CD4-positive, alpha-beta T cell treated with Interleukin-15 for 4 hours (primary cell): Measurements from ENCODE around the gene GDF11.

Source experiments
- DNase-seq: peaks from one replicate; pipeline ENCODE4 v3.0.0-alpha.2; 2020; ENCODE audit warnings: low spot score

Gene GDF11

DNA sequence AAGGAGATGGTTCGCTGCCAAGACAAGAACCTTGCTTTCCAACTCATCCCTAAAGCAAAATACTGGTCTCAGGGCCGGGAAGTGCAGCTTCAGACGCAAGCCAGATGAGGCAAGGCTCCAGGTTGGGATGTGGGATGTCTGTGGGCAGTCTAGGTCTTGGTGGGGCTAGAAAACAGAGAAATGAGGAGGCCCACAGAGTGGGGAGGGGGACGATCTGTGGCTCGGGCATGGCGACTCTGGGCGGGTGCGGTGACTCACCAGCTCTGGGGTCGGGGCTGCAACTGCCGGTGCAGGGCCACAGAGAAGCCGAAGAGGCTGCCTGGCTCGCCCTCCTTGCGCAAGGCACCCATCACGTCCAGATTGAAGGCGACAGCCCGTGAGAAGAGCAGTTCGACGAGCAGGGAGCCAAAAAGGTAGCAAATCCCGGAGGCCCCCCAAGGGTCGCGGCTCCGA is 35.7 kb upstream of the GDF11 start:
- DNase-seq = no peak

DNA sequence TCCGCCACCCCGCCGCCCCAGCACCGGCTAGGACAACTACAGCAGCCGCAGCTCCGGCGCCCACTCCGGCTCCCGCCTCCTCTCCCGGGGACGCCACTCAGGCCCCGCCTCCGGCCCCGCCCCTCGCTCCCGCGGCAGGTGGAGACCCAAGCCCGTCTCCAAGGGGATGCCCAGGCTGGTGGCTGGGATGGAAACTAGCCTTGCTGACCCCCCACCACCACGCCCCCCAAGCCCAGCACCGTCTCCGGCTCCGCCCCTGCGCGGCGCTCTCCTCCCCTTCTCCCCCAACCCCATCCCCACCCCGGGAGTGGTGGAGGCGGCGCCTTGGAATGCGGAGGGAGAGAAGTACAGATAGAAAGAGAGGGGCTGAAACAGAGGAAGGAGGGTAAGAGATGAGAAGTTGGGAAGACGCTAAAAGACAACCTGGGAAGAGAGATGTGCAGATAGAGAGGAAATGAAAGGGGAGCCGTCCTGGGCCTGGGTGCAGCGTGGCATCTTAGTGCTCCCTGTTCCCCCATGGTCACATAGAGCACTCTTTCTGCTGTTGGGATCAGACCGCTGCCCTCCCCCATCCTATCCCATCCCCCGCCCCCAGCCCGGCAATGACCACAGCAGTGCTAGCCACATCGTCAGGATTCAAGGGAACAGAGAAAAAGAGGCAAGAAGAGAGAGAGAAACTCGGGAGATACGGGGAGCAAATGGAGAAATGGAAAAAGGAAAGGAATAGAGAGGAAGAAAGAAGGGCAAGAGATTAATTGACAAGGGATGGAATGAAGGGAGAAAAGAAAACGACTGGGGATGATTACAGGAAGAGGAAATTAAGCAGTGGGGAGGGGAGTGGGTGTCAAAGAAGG is 34.9 kb upstream of the GDF11 start, which contains the start of gene ITGA7:
Gene ITGA7, minus strand, starts transcription at position 64 of the 854 bp plus-strand sequence. CDS start 222 bp downstream, outside the sequence.
- DNase-seq = peak; percentile 41

DNA sequence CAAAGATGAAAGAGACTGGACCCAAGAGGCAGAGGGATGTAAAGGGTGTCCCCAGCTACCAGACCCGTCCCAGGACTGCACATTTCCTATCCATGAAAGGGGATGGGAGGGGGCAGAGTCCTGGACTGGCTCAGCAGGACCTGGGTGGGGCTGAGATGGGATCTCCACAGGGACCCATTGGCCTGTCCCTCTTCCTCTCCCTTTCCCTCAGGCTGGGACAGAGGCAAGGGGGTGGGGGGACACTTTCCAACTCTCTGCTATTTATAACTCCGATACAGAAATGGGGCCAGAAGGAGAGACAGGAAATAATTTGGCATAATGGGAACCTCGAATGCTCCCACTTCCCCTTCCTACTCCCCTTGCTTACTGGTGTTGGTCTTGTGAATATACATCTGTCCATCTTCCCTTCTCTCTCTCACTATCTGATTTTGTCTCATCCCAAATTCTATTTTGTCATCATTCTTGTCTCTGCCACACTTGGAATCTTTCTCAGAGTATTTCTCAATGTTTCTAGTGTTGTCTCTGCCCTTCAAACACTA is 34.2 kb upstream of the GDF11 start:
- no peak for DNase-seq

DNA sequence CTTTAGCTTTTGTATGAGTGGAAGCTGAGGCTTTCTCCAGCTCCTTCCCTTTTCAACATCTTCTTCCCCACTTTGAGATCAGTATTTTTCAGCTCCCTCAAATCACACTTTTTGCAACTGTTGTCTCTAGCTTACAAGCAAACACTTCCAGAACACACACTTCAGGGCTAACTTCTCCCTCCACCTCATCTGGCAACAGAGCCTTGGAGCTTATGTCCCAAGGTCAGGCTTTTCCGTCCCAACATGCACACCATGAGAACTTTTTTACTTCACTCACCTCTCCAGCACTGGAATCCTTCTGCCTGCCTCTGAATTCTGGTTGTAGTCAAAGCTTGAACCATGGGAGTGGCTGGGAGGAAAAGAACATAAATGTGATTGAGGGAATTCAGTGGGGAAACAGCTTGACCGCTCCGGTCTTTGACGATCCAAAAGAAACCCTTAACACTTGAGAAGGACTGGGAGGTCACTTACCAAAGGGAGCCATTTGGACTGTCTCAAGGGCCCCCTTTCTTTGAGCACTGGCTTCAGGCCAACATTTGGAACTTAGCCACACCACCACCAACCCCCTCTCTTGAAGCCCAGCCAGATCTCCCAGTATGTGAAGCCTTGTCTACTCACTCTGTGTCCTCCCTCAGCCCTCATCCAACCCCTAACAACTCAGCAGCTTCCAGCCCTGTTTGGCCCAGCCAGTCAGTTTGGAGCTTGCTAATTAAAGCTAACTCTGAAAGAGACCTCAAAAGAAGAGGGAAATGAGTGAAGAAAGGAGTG is 31.0 kb upstream of the GDF11 start:
- no peak for DNase-seq

DNA sequence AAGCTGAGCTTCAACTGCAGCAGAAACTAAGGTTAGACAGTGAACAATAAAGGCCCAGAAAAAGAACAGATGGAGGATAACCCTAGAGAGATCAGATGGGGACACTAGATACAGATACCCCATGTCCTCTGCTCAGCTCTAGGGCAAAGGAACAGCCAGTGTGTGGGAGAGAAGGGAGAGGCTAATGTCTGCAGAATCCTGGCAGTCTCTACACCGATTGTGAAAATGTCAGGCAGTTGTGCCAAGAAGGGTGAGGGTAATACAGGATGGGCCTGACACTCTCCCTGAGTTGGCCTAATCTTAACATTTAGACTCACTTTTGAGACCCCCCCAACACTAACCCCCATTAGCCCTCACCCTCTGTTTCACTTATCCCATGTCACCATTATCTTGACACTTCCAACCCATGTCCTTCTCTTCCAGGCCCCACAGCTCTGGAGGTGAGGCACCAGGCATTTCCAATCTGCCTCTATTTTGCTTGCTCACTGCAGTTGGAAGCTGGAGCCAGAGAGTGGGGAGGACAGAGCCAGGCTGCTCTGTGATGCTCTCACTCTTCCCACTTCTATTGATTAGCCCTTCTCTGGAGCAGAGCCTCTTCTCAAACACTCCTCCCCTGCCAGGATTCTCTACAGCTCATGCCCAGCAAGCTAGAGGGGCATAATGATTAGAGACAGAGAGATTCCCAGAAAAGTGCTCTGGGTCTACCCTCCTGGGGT is 30.1 kb upstream of the GDF11 start:
- no peak for DNase-seq

DNA sequence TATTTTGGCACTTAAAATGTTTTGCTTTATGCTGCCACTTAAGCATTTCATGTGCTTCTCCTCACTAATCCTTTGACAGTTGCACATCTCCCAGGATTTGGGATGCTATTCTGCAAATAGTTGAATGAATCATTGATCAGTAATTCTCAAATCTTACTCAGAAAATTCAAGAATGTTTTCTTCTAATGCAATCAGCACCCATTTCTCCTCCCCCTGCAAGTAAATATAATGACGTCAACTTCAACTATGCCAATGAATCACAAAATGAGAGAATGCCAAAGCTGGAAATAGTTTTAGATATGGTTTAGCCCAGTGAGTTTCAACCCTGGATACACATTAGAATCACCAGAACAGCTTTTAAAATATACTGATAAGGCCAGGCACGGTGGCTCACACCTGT is 29.2 kb upstream of the GDF11 start:
- DNase-seq = no peak

DNA sequence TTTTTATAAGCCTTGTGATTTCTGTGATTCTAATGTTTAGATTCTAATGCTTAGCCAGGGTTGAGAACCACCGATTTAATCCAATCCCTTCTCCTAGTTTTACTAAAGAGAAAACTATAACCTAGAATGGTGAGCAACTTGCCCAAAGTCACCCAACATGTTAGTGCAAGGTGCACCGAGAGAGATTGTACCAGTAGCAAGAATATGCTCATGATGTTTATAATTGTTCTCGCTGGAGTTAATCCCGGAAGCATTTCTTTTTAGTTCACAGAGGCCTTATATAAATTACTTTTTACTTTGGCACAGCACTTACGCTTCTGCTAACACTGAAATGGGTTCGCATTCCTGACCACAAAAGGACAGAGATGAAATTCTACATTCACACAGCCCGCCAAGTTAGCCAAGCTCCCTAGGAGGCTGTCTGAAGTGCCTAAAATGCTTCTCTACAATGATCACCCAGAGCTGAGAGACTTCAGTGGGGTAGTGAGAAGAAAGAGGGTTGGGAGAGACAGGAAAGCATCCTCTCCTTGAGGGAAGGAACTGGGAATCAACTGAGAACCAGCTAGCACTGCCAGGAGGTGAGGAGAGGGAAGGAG is 27.7 kb upstream of the GDF11 start:
- no peak for DNase-seq

DNA sequence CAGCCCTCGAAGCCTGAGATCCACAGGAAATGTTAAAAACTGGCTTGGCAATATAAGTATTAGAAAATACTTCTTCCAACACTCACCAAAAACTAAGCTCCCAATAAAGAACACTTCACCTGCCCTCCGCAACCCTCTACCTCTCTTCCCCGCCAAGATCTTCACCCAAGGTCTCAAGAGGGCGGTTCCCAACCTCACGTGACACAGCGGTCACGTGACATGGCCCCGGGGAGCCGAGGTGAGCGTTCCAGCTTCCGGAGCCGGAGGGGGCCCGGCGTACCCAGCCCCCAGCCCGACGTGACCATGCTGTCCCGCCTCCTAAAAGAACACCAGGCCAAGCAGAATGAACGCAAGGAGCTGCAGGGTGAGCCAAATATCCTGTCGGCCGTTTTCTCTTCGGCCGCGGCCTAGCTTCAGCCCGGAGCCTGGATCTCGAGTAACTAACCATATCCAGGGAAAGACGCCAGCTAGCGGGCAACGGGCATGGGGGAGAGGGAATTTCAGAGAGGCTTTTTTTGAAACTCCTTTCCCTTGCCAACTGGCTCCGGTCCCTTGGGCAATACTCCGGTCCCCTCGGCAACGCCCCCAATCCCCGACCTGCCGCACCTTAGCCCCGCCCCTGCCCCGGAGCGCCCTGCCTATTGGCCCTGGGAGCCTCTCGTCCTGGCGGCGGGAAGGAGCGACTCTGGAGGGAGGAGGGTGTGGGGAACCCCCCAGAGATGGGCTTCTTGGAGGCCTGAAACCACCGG is 26.9 kb upstream of the GDF11 start, which contains the start of gene BLOC1S1:
Gene BLOC1S1, plus strand, starts transcription at position 214 of the 749 bp plus-strand sequence. Its CDS starts 6 bp downstream, at position 220.
- peak; percentile 89 for DNase-seq

DNA sequence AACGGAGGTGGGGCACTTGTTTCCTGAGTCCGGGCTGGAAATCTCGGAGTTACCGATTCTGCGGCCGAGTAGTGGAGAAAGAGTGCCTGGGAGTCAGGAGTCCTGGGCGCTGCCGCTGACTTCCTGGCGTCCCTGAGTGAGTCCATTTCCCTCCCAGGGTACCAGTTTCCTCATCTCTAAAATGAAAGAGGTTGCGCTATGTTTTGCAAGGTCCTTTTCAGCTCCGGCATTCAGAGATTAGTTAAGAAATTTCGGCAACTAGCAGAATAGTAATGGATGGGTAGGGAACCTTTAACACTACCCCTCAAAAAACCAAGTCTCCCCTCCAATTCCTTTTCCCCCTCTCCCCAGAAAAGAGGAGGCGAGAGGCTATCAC is 26.4 kb upstream of the GDF11 start:
- no peak for DNase-seq

DNA sequence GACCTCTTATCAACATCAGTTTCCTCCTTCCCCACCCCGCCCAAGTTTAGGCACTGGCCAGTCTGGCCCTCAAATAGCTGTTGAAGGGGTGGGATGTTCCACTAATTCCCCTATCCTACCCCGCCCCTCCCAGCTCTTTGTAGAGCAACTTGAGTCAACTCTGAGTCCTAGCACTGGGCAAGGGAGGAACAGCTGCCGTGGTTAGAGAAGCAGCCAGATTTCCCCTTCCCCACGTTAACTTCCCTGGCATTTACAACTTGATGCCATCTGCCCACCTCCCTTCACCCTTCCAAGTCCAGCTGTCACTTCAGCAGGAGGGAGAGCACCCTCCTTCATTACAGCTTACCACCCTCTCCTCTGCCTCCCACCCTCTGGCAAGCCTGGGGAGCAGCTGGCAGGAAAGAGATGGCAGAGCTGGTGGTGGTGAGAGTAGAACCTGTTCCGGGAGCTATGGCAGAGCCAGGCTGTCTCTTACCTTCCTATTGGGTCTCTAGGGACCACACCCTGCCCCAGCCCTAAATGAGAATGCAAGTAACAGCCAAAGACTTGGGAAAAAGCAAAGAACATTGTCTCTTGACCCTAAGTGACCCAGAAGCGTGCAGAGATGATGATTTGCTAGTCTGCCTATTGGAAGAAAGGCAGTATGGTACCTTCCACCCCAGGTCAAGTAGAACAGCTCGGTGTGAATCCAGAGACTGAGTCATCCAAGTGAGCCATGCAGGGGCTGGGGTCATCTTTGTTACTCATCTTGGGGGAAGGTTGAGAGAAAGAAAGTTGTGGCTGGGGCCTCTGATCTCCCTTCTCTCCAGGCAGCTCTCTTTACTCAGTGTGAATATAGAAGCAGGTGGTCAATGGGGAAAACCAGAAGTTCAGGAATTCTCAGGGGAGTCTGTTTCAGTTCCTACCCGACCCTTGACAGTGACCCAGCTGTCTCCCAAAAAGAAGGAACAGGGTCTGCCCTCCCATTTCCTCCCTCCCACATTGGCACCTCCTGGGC is 25.6 kb upstream of the GDF11 start:
- peak; percentile 27 for DNase-seq

DNA sequence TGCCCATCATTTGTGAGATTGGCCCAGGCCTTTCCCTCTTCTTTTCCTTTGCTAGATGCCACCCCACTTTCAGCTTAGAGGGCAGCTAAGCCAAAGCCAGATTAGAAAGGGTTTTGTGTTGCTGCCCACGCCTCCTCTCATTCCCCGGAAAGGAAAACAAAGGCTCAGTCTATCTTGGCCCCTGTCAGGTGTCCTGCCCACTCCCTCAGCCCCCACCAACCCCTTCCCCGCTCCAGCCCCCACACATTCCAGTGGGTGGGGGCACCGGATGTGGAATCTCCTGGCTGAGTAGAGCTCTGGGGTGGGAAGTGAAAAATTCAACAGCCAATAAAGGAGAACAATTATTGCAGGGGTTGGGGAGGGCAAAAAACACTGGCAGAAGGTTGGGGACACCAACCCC is 24.9 kb upstream of the GDF11 start:
- DNase-seq = no peak

DNA sequence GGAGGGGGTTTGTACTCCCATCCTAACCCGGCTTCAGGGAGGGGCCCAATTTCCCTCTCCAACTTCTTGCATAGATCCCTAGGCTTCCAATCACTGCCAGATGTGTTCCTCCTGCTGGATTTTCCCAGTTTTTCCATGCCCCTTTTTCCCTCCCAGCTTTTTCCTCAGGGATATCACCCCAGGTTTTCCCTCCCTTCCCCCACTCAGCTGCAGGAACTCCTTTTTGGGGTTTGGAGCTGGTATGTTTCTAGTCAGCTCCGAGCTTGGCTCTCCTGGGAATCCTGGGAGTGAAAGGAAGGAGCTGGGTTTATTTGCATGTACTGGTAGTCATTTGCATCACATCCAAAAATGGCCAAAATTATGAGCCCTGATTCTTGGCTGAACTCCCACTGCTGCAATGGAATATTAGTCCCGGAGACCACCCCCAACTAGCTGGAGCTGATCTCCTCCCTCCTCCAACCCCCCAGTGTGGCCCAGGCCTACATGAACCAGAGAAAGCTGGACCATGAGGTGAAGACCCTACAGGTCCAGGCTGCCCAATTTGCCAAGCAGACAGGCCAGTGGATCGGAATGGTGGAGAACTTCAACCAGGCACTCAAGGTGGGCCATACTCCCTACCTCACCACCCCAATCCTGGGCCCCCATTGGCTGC is 24.2 kb upstream of the GDF11 start:
- DNase-seq = no peak

DNA sequence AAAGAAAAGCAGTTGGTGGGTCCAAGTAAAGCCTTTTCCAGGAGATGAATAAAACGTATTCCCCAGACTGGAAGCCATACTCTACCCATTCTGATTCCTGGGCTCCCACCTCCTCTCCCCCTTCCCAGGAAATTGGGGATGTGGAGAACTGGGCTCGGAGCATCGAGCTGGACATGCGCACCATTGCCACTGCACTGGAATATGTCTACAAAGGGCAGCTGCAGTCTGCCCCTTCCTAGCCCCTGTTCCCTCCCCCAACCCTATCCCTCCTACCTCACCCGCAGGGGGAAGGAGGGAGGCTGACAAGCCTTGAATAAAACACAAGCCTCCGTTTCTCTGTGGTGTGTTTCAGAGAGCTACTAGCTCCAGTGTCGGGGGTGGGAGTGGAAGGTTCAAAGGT is 23.6 kb upstream of the GDF11 start:
- no peak for DNase-seq

DNA sequence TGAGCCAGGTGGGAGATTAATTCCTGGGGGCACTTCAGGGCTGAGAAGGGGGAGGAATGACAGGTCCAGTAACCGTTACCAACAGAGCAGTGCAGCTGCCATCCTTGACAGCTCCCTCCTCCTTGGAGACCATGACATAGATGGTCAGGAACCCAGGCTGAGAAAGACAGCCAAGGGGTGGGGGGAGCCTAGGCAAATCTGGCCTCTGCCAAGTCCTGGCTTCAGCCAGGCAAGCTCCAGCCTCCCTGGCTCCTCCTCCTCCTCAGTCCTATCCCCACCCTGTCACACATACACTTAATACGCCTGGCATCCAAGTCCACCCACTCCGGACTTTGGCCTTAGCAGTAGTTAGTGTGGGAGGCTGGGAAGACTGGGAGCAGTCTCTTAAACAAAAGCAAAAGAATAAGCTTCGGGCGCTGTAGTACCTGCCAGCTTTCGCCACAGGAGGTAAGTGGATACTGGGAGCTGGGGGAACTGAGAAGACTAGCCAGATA is 22.8 kb upstream of the GDF11 start, which contains the start of gene RDH5:
Gene RDH5, plus strand, starts transcription at position 323 of the 494 bp plus-strand sequence. CDS start 792 bp downstream, outside the sequence.
- no peak for DNase-seq

DNA sequence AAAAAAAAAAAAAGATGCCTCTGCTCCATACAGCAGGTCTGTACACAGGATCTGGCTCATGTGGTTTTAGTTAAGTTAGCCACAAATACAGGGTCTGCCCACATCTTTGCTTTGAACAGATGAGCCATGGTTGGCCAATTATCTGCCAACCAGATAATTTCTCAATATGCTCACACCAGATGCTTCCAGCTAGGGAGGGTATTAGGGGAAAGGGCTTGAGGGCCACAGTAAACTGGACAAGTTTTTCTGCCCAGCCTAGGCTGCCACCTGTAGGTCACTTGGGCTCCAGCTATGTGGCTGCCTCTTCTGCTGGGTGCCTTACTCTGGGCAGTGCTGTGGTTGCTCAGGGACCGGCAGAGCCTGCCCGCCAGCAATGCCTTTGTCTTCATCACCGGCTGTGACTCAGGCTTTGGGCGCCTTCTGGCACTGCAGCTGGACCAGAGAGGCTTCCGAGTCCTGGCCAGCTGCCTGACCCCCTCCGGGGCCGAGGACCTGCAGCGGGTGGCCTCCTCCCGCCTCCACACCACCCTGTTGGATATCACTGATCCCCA is 22.0 kb upstream of the GDF11 start:
- no peak for DNase-seq

DNA sequence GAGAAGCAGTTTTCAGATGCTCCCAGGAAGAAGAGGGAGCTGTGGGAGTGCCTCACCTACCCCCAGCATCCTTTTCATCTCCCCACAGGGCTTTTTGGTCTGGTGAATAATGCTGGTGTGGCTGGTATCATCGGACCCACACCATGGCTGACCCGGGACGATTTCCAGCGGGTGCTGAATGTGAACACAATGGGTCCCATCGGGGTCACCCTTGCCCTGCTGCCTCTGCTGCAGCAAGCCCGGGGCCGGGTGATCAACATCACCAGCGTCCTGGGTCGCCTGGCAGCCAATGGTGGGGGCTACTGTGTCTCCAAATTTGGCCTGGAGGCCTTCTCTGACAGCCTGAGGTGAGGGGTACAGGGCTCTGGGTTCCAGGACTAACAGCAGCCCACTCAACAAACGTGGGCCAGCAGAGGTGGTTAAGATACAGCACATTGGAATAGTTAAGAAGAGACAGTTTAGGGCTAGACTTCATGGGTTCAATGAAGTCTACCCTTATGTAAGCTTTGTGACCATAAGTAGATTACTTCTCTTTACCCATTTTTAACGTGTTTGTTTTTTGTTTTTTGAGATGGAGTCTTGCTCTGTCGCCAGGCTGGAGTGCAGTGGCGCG is 21.2 kb upstream of the GDF11 start:
- no peak for DNase-seq

DNA sequence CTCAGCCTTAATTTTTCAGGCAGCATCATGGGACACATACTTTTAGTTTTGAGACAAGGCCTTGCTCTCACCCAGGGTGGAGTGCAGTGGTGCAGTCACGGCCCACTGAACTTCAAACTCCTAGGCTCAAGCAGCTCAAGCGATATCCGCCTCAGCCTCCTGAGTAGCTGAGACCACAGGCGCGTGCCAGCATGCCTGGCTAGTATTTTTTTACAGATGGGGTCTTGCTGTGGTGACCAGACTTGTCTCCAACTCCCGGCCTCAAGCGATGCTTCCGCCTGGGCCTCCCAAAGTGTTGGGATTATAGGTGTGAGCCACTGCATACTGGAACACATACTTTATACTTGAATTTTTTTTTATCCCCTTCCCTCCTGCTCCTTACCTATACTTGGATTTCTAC is 20.0 kb upstream of the GDF11 start:
- no peak for DNase-seq
